A549 (cell line): ENCODE data around the gene ARIH1.

ENCODE experiments used
- CTCF ChIP-seq: fragments of >200 bp; sonication (Bioruptor Twin); formaldehyde crosslinking; IDR thresholded peaks from 3 replicates; pipeline ENCODE4 v1.5.1; 2016
- RCOR1 ChIP-seq: fragments of 150-350 bp; IDR thresholded peaks from 2 replicates; pipeline ENCODE4 v1.6.1; 2014; ENCODE audit warnings: antibody characterized with exemption, low read length, low read depth
- USF2 ChIP-seq: fragments of 450-650 bp; IDR thresholded peaks from 2 replicates; pipeline ENCODE4 v1.6.1; 2014; ENCODE audit warnings: antibody characterized with exemption
- ZNF302 ChIP-seq: fragments of 250-450 bp; sonication (Bioruptor Pico); IDR thresholded peaks from 2 replicates; pipeline ENCODE4 v1.9.0; 2021; ENCODE audit warnings: inconsistent platforms, mild to moderate bottlenecking, moderate library complexity

GRCh38 chr15:72492733-72493132 is 18.6 kb downstream of the ARIH1 start:
- TF ChIP-seq CTCF (no peak), USF2 (no peak), RCOR1 (no peak), ZNF302 (CRISPR knock-in tag) (no peak)
